GM19099 (cell line): ENCODE data around the gene TMEM212.

Experiments used
- POLR2A ChIP-seq: IDR thresholded peaks from 3 replicates; pipeline ENCODE4 v1.6.1; 2011; ENCODE audit warnings: low read depth; ENCODE audit not compliant: insufficient read length; ENCODE audit errors: extremely low read depth

TMEM212 gene

GRCh38 chr3:171883257-171883892 lies 40.2 kb downstream of the TMEM212 start:
- no peak for TF ChIP-seq POLR2A

GRCh38 chr3:171883893-171884279 lies 40.7 kb downstream of the TMEM212 start:
- TF ChIP-seq POLR2A = no peak

GRCh38 chr3:171888466-171888865 lies 45.3 kb downstream of the TMEM212 start:
- TF ChIP-seq POLR2A = no peak

GRCh38 chr3:171890398-171890797 lies 47.2 kb downstream of the TMEM212 start:
- no peak for TF ChIP-seq POLR2A

- TF ChIP-seq POLR2A = no peak
Observed at GRCh38 chr3:171892457-171892856, 49.3 kb downstream of the TMEM212 start.

- no peak for TF ChIP-seq POLR2A
Observed at GRCh38 chr3:171895291-171895690, 52.1 kb downstream of the TMEM212 start.

GRCh38 chr3:171895900-171896299 lies 52.8 kb downstream of the TMEM212 start:
- TF ChIP-seq POLR2A = no peak

GRCh38 chr3:171896316-171896715 lies 53.2 kb downstream of the TMEM212 start:
- no peak for TF ChIP-seq POLR2A

- TF ChIP-seq POLR2A = no peak
Observed at GRCh38 chr3:171898192-171898591, 55.0 kb downstream of the TMEM212 start.

- TF ChIP-seq POLR2A = no peak
Observed at GRCh38 chr3:171900446-171900845, 57.3 kb downstream of the TMEM212 start.

GRCh38 chr3:171901615-171902312 lies 58.6 kb downstream of the TMEM212 start:
- no peak for TF ChIP-seq POLR2A

- no peak for TF ChIP-seq POLR2A
Observed at GRCh38 chr3:171904829-171905228, 61.7 kb downstream of the TMEM212 start.

GRCh38 chr3:171906951-171907676 lies 64.0 kb downstream of the TMEM212 start:
- TF ChIP-seq POLR2A = no peak

GRCh38 chr3:171907761-171908160 lies 64.6 kb downstream of the TMEM212 start:
- TF ChIP-seq POLR2A = no peak

GRCh38 chr3:171908731-171909130 lies 65.6 kb downstream of the TMEM212 start:
- no peak for TF ChIP-seq POLR2A
